Breast epithelium (tissue), 3 donors: Measurements from ENCODE around the gene CEP78.

Experiments used
- POLR2A ChIP-seq: fragments of 450-650 bp; IDR thresholded peaks from one replicate; pipeline ENCODE4 v1.6.1; 2016; ENCODE audit warnings: antibody characterized with exemption, mild to moderate bottlenecking, moderate library complexity
- POLR2AphosphoS5 ChIP-seq, 3 donors: sonication (generic); formaldehyde crosslinking; IDR thresholded peaks; one replicate each; pipeline ENCODE4 v1.6.1; 2017; ENCODE audit warnings: antibody characterized with exemption in 3 of 3
- TF ChIP-seq, protein P1 (sequence below), 3 donors: fragments of 450-650 bp; IDR thresholded peaks; one replicate each; pipeline ENCODE4 v1.5.1; 2016 to 2017; ENCODE audit warnings: antibody characterized with exemption in 3 of 3, mild to moderate bottlenecking in 3 of 3, moderate library complexity in 3 of 3

DNA sequence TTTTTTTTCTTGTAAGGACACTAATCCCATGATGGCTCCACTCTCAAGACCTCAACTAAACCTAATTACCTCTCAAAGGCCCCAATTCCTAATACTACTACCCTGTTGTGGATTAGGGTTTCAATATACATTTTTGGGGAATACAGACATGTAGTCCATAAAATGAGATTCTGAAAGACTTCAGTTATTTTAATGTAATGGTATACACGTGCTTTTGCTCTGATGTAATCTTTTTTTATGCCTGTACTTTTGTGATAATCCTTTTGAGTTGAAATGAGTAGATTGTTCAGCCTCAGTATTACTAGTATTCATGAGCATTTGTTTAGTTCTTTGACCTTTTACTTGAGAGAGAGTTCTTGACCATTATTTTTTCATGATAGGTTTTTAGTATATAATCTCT lies 9.5 kb downstream of the CEP78 start:
- TF ChIP-seq, protein P1, sequence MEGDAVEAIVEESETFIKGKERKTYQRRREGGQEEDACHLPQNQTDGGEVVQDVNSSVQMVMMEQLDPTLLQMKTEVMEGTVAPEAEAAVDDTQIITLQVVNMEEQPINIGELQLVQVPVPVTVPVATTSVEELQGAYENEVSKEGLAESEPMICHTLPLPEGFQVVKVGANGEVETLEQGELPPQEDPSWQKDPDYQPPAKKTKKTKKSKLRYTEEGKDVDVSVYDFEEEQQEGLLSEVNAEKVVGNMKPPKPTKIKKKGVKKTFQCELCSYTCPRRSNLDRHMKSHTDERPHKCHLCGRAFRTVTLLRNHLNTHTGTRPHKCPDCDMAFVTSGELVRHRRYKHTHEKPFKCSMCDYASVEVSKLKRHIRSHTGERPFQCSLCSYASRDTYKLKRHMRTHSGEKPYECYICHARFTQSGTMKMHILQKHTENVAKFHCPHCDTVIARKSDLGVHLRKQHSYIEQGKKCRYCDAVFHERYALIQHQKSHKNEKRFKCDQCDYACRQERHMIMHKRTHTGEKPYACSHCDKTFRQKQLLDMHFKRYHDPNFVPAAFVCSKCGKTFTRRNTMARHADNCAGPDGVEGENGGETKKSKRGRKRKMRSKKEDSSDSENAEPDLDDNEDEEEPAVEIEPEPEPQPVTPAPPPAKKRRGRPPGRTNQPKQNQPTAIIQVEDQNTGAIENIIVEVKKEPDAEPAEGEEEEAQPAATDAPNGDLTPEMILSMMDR (IDR thresholded peaks at IDR 0.05) = no peak
- TF ChIP-seq POLR2A (no peak), POLR2AphosphoS5 (IDR thresholded peaks at IDR 0.05) (no peak)
